Nephron progenitor cell (in vitro differentiated cells): ENCODE measurements around the gene SOHLH1.

Experiments used
- DNase-seq: peaks from one replicate; pipeline ENCODE4 v3.0.0; 2021
- H3K27ac Mint-ChIP-seq: 2 replicates; pipeline ENCODE4 v1.8.0; 2021; ENCODE audit warnings: mild to moderate bottlenecking, moderate library complexity, mixed read lengths
- H3K27me3 Mint-ChIP-seq: 2 replicates; pipeline ENCODE4 v1.8.0; 2021; ENCODE audit warnings: mild to moderate bottlenecking, low read depth, mixed read lengths; ENCODE audit not compliant: poor library complexity
- H3K36me3 Mint-ChIP-seq: 2 replicates; pipeline ENCODE4 v1.8.0; 2021; ENCODE audit warnings: low read depth, mixed read lengths
- H3K4me1 Mint-ChIP-seq: 2 replicates; pipeline ENCODE4 v1.8.0; 2021; ENCODE audit warnings: mixed read lengths
- H3K4me3 Mint-ChIP-seq: 2 replicates; pipeline ENCODE4 v1.8.0; 2021; ENCODE audit warnings: mild to moderate bottlenecking, moderate library complexity, mixed read lengths
- H3K9me3 Mint-ChIP-seq: 2 replicates; pipeline ENCODE4 v1.8.0; 2021; ENCODE audit warnings: mild to moderate bottlenecking, moderate library complexity, mixed read lengths
- TF ChIP-seq, protein P1 (sequence below): fragments of 200-600 bp; sonication (generic); IDR thresholded peaks from 2 replicates; pipeline ENCODE4 v1.5.0; 2021; ENCODE audit warnings: antibody characterized with exemption

The SOHLH1 gene

DNA sequence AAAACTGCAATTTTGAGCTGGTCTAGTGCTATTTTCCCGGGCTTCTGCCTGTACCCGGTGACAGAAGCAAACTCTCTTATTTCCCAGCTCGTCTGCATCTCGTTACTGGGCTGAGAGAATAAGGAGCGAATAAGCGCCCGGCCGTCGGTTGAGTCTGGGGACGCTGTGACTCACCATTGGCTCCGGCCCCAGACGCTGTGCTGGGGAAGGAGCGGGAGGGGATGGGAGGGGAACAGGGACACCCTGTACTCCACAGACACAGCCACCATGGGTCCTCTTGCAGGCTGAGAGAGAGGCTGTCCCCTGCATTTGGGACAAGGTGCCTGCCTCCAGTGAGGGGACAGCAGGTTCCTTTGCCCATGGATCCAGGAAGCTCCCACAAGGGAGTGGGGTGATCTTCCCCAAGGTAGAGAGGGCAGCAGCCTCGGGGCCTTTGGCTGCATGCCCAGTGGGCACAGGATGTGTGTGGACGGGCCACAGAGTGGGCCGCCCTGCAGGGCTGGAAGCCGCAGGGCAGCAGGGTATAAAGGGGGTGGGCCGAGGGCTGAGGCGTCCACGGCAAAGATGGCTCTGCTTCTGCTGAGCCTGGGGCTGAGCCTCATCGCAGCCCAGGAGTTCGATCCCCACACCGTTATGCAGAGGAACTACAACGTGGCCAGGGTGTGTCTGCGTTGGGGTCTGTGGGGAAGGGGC is 36.4 kb downstream of the SOHLH1 start, which contains the start of gene LCN9:
LCN9 (plus strand) TSS at position 552 of the 693 bp plus-strand sequence; CDS start at position 565, 13 bp downstream.
- TF ChIP-seq, protein P1, sequence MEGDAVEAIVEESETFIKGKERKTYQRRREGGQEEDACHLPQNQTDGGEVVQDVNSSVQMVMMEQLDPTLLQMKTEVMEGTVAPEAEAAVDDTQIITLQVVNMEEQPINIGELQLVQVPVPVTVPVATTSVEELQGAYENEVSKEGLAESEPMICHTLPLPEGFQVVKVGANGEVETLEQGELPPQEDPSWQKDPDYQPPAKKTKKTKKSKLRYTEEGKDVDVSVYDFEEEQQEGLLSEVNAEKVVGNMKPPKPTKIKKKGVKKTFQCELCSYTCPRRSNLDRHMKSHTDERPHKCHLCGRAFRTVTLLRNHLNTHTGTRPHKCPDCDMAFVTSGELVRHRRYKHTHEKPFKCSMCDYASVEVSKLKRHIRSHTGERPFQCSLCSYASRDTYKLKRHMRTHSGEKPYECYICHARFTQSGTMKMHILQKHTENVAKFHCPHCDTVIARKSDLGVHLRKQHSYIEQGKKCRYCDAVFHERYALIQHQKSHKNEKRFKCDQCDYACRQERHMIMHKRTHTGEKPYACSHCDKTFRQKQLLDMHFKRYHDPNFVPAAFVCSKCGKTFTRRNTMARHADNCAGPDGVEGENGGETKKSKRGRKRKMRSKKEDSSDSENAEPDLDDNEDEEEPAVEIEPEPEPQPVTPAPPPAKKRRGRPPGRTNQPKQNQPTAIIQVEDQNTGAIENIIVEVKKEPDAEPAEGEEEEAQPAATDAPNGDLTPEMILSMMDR = no peak
- H3K9me3 Mint-ChIP-seq = peaks cover 3% of the 10 kb centered on the region
- DNase-seq = no peak
- H3K27ac Mint-ChIP-seq = peak within 1 kb of the TSS; percentile 76
- peaks cover 5% of the 10 kb centered on the region for H3K27me3 Mint-ChIP-seq
- H3K36me3 Mint-ChIP-seq = peaks cover 3% of the 10 kb centered on the region
- H3K4me3 Mint-ChIP-seq = peak within 1 kb of the TSS; percentile 48
- H3K4me1 Mint-ChIP-seq = peaks cover 37% of the 10 kb centered on the region

DNA sequence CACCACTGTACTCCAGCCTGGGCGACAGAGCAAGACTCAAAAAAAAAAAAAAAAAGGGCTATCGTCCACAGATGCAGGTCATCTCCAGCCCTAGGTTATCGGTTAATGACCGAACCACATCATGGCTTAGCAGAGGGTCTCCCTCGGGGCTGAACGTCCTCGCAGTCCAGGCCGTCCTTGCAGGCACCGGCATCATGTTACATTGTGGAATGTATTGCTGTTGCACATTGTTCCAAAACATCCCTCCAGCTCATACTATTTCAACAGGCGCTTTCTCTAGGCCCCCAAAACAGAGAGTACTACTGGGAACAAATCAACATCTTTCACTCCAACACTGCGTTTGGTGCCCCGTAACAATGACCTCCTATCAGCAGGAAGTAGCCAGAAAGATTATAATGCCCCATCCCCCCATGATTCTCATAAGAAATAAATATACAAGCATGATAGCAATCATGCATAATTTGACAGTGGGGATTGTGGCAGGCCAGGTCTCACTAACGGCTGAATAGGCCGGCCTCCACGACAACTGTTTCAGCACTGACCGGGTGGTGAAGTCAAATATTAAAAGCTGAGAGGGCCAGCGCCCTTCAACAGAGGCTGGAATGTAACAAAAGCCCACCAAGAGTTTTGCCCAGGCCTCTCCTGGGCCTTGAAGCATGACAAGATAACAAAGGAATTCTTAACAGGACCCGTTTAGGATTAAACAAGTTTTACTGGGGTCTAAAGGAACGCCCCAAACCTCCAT is 37.3 kb downstream of the SOHLH1 start:
- DNase-seq = peak; percentile 33
- Mint-ChIP-seq H3K4me1 (peaks cover 37% of the 10 kb centered on the region), H3K36me3 (peaks cover 6% of the 10 kb centered on the region), H3K9me3 (peaks cover 5% of the 10 kb centered on the region), H3K27me3 (peaks cover 5% of the 10 kb centered on the region), H3K27ac (peak overlapping the region; percentile 76), H3K4me3 (peak overlapping the region; percentile 48)
- TF ChIP-seq, protein P1 = no peak

DNA sequence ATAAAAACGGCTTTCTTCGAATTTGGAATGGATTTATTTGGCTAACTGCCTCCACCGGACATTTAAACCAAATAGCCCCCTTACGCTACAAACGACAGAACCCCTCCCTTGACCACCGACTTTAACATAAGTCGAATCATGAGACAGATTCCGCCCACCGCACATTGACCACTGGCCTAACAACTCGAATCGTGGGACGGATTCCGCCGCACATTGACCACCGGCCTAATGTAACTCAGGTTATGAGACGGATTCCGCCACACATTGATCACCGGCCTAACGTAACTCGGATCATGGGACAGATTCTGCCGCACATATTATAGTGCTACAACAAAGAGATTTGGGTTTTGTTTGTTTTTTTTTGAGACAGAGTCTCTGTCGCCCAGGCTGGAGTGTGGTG is 38.9 kb downstream of the SOHLH1 start:
- Mint-ChIP-seq H3K4me1 (peaks cover 35% of the 10 kb centered on the region), H3K9me3 (peaks cover 9% of the 10 kb centered on the region), H3K27me3 (peaks cover under 1% of the 10 kb centered on the region), H3K27ac (no peak overlapping the region), H3K4me3 (no peak overlapping the region), H3K36me3 (peaks cover 6% of the 10 kb centered on the region)
- TF ChIP-seq, protein P1 = no peak
- no peak for DNase-seq

DNA sequence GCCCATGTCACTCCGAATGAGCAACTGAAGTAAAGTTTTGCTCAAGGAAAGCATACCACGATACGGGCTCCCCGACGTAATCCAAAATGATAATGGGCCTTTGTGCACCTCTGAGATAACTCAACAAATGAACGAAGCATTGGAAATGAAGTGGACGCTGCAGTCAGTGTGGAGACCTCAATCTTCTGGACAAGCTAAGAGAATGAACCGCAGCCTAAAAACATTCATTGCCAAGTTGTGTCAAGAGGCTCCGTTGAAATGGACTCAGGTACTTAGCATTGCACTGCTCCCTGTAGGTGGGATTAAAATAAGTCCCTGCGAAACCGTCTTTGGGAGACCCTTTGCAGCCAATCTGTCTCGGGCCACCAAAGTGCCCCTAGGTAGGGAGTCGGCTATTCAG is 40.0 kb downstream of the SOHLH1 start:
- Mint-ChIP-seq H3K4me3 (no peak overlapping the region), H3K27ac (no peak overlapping the region), H3K36me3 (peaks cover 6% of the 10 kb centered on the region), H3K27me3 (peaks cover 8% of the 10 kb centered on the region), H3K4me1 (peaks cover 29% of the 10 kb centered on the region), H3K9me3 (peaks cover 18% of the 10 kb centered on the region)
- DNase-seq = no peak
- TF ChIP-seq, protein P1 = no peak

DNA sequence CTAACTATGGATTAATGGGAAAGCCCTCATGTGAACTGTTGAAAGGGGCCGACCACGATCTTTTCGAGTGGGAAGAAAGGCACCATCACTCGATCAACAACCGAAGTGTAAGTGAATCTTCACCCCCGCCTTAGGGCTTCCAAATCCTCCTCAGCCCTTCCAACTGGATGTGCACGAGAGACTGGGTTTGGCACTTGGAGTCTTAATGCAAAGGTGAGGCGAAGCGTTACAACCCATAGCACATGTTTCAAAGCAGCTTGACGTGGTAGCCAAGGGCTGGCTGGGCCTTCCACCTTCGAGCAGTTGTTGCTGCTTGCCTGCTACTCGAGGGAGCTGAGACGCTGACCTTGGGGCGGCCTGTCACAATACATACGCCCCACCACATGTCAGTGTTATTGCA is 41.9 kb downstream of the SOHLH1 start:
- peaks cover 8% of the 10 kb centered on the region for H3K27me3 Mint-ChIP-seq
- H3K4me1 Mint-ChIP-seq = peaks cover 16% of the 10 kb centered on the region
- H3K36me3 Mint-ChIP-seq = peaks cover 16% of the 10 kb centered on the region
- no peak overlapping the region for H3K4me3 Mint-ChIP-seq
- TF ChIP-seq, protein P1 = no peak
- peaks cover 34% of the 10 kb centered on the region for H3K9me3 Mint-ChIP-seq
- no peak overlapping the region for H3K27ac Mint-ChIP-seq
- no peak for DNase-seq
